HL-60 (cell line): ENCODE results near the gene MYH14.

Experiments used
- GABPA ChIP-seq: IDR thresholded peaks from 2 replicates; pipeline ENCODE4 v1.6.1; 2012; ENCODE audit warnings: low read depth
- TF ChIP-seq, protein P1 (sequence below): IDR thresholded peaks from 2 replicates; pipeline ENCODE4 v1.6.1; 2012; ENCODE audit warnings: low read depth; ENCODE audit not compliant: insufficient replicate concordance

DNA sequence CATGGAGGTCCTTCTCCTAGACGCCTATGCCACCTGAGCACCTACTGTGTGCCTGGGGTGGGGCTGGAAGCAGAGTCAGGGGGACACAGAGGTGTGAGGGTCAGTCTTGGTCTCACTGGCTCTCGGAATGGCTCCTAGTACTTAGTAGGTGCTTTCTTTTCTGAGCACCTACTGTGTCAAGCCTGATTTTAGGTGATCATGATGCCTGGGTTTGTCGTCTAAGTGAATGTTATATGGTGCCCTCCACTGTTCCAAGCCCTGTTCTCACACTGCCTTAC, 20.0 kb downstream of the MYH14 start:
- TF ChIP-seq, protein P1, sequence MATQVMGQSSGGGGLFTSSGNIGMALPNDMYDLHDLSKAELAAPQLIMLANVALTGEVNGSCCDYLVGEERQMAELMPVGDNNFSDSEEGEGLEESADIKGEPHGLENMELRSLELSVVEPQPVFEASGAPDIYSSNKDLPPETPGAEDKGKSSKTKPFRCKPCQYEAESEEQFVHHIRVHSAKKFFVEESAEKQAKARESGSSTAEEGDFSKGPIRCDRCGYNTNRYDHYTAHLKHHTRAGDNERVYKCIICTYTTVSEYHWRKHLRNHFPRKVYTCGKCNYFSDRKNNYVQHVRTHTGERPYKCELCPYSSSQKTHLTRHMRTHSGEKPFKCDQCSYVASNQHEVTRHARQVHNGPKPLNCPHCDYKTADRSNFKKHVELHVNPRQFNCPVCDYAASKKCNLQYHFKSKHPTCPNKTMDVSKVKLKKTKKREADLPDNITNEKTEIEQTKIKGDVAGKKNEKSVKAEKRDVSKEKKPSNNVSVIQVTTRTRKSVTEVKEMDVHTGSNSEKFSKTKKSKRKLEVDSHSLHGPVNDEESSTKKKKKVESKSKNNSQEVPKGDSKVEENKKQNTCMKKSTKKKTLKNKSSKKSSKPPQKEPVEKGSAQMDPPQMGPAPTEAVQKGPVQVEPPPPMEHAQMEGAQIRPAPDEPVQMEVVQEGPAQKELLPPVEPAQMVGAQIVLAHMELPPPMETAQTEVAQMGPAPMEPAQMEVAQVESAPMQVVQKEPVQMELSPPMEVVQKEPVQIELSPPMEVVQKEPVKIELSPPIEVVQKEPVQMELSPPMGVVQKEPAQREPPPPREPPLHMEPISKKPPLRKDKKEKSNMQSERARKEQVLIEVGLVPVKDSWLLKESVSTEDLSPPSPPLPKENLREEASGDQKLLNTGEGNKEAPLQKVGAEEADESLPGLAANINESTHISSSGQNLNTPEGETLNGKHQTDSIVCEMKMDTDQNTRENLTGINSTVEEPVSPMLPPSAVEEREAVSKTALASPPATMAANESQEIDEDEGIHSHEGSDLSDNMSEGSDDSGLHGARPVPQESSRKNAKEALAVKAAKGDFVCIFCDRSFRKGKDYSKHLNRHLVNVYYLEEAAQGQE = no peak
- no peak for TF ChIP-seq GABPA
